Astrocyte (in vitro differentiated cells and primary cell): ENCODE measurements around the gene MED9. TPM values are rescaled to one million over a fixed set of nuclear protein-coding genes. Genes with fewer than 3 reads are reported as not detected.

Experiments used
- DNase-seq: peaks from one replicate; pipeline ENCODE4 v3.0.0-alpha.2; 2010; ENCODE audit warnings: low read depth
- FAIRE-seq: peaks from 2 replicates; lab custom pipeline; 2011; peaks lifted over from hg19 to GRCh38; lab: Jason Lieb, UNC
- H2AFZ ChIP-seq: 2 replicates; pipeline ENCODE4 v1.6.0; 2012; ENCODE audit warnings: low read depth, low read length, inconsistent platforms
- H3K27ac ChIP-seq: 2 replicates; pipeline ENCODE4 v1.5.1; 2011; ENCODE audit warnings: low read depth, low read length, inconsistent platforms
- H3K27me3 ChIP-seq: 2 replicates; pipeline ENCODE4 v1.6.0; 2011; ENCODE audit warnings: low read length, inconsistent platforms; ENCODE audit not compliant: insufficient read depth
- H3K36me3 ChIP-seq: 2 replicates; pipeline ENCODE4 v1.5.1; 2011; ENCODE audit warnings: low read length, inconsistent platforms; ENCODE audit not compliant: insufficient read depth
- H3K4me1 ChIP-seq: 2 replicates; pipeline ENCODE4 v1.5.1; 2011; ENCODE audit warnings: low read length, inconsistent platforms; ENCODE audit not compliant: insufficient read depth
- H3K4me2 ChIP-seq: 2 replicates; pipeline ENCODE4 v1.6.0; 2012; ENCODE audit warnings: low read length, inconsistent platforms
- H3K4me3 ChIP-seq: 2 replicates; pipeline ENCODE4 v1.5.1; 2011; ENCODE audit warnings: low read depth, mild to moderate bottlenecking, low read length, inconsistent platforms; ENCODE audit not compliant: insufficient read depth
- H3K79me2 ChIP-seq: 2 replicates; pipeline ENCODE4 v1.6.0; 2012; ENCODE audit warnings: mild to moderate bottlenecking, low read length, inconsistent platforms; ENCODE audit not compliant: insufficient read depth
- H3K9ac ChIP-seq: 2 replicates; pipeline ENCODE4 v1.6.0; 2012; ENCODE audit warnings: mild to moderate bottlenecking, low read length, inconsistent platforms
- H3K9me3 ChIP-seq: 2 replicates; pipeline ENCODE4 v1.5.1; 2012; ENCODE audit warnings: low read depth, mild to moderate bottlenecking, low read length, inconsistent platforms; ENCODE audit not compliant: insufficient read depth
- H4K20me1 ChIP-seq: 2 replicates; pipeline ENCODE4 v1.6.0; 2012; ENCODE audit warnings: low read length, inconsistent platforms; ENCODE audit not compliant: insufficient read depth
- H3K27ac Mint-ChIP-seq: one replicate; pipeline ENCODE4 v1.8.0; 2021; ENCODE audit warnings: mild to moderate bottlenecking, mixed read lengths; ENCODE audit not compliant: unreplicated experiment
- H3K27me3 Mint-ChIP-seq: one replicate; pipeline ENCODE4 v1.8.0; 2021; ENCODE audit warnings: low read depth, mixed read lengths; ENCODE audit not compliant: unreplicated experiment
- H3K36me3 Mint-ChIP-seq: one replicate; pipeline ENCODE4 v1.8.0; 2021; ENCODE audit warnings: low read depth, mixed read lengths; ENCODE audit not compliant: unreplicated experiment
- H3K4me1 Mint-ChIP-seq: one replicate; pipeline ENCODE4 v1.8.0; 2021; ENCODE audit warnings: low read depth, mixed read lengths; ENCODE audit not compliant: unreplicated experiment
- H3K4me3 Mint-ChIP-seq: one replicate; pipeline ENCODE4 v1.8.0; 2021; ENCODE audit warnings: mild to moderate bottlenecking, moderate library complexity, mixed read lengths; ENCODE audit not compliant: unreplicated experiment
- H3K9me3 Mint-ChIP-seq: one replicate; pipeline ENCODE4 v1.8.0; 2021; ENCODE audit warnings: mild to moderate bottlenecking, mixed read lengths; ENCODE audit not compliant: unreplicated experiment
- CTCF ChIP-seq: IDR thresholded peaks from 2 replicates; pipeline ENCODE4 v1.5.1; 2011; ENCODE audit warnings: low read depth, mild to moderate bottlenecking, inconsistent platforms, low read length, moderate library complexity; ENCODE audit not compliant: insufficient read depth
- EZH2 ChIP-seq: IDR thresholded peaks from 2 replicates; pipeline ENCODE4 v1.6.1; 2012; ENCODE audit warnings: mild to moderate bottlenecking, low read length, inconsistent platforms; ENCODE audit not compliant: insufficient read depth
- total RNA-seq: library from RNA; stranded (reverse); gene quantifications from 2 replicates; pipeline ENCODE4 v1.2.1, GENCODE V29; 2021

Gene MED9
- total RNA-seq, 1 donor from 2014 or later, result 9.4 TPM

GRCh38 chr17:17502741-17503565, 26.2 kb downstream of the MED9 start:
- no peak overlapping the region for H3K4me3 ChIP-seq
- peaks cover 7% of the 10 kb centered on the region for H3K27me3 ChIP-seq
- H3K4me1 Mint-ChIP-seq, result no peaks in the 10 kb centered on the region
- no peak for FAIRE-seq
- no peak for DNase-seq
- H3K36me3 Mint-ChIP-seq, result peaks cover 5% of the 10 kb centered on the region
- no peaks in the 10 kb centered on the region for H3K36me3 ChIP-seq
- H4K20me1 ChIP-seq, result no peaks in the 10 kb centered on the region
- H3K79me2 ChIP-seq, result no peaks in the 10 kb centered on the region
- no peaks in the 10 kb centered on the region for H3K9me3 Mint-ChIP-seq
- TF ChIP-seq CTCF, result no peak
- TF ChIP-seq EZH2, result no peak
- no peak overlapping the region for H3K27ac Mint-ChIP-seq
- H3K27me3 Mint-ChIP-seq, result peaks cover 40% of the 10 kb centered on the region
- H3K4me1 ChIP-seq, result no peaks in the 10 kb centered on the region
- no peak overlapping the region for H3K4me2 ChIP-seq
- no peak overlapping the region for H2AFZ ChIP-seq
- H3K9me3 ChIP-seq, result no peaks in the 10 kb centered on the region
- no peak overlapping the region for H3K4me3 Mint-ChIP-seq
- H3K9ac ChIP-seq, result no peak overlapping the region
- no peak overlapping the region for H3K27ac ChIP-seq

GRCh38 chr17:17503566-17504130, 26.8 kb downstream of the MED9 start:
- no peak overlapping the region for H3K27ac ChIP-seq
- H3K4me2 ChIP-seq, result no peak overlapping the region
- H3K9me3 ChIP-seq, result no peaks in the 10 kb centered on the region
- no peaks in the 10 kb centered on the region for H3K36me3 ChIP-seq
- H3K79me2 ChIP-seq, result no peaks in the 10 kb centered on the region
- FAIRE-seq (no peak), DNase-seq (no peak)
- TF ChIP-seq EZH2, result no peak
- TF ChIP-seq CTCF, result no peak
- H2AFZ ChIP-seq, result no peak overlapping the region
- H3K27me3 ChIP-seq, result peaks cover 7% of the 10 kb centered on the region
- no peak overlapping the region for H3K4me3 ChIP-seq
- no peak overlapping the region for H3K9ac ChIP-seq
- peaks cover 5% of the 10 kb centered on the region for H3K36me3 Mint-ChIP-seq
- peaks cover 34% of the 10 kb centered on the region for H3K27me3 Mint-ChIP-seq
- H3K4me1 ChIP-seq, result no peaks in the 10 kb centered on the region
- H3K4me1 Mint-ChIP-seq, result no peaks in the 10 kb centered on the region
- no peaks in the 10 kb centered on the region for H3K9me3 Mint-ChIP-seq
- H4K20me1 ChIP-seq, result peaks cover 2% of the 10 kb centered on the region
- no peak overlapping the region for H3K4me3 Mint-ChIP-seq
- H3K27ac Mint-ChIP-seq, result no peak overlapping the region
